Retinal pigment epithelial cell (primary cell): ENCODE measurements around the gene OXCT2.

Source experiments
- DNase-seq: peaks from one replicate; pipeline ENCODE4 v3.0.0-alpha.2; 2010; ENCODE audit warnings: low read depth
- H3K4me3 ChIP-seq: 2 replicates; pipeline ENCODE4 v1.5.1; 2011; ENCODE audit warnings: mild to moderate bottlenecking, low read length, control low read depth, moderate library complexity
- CTCF ChIP-seq: conservative IDR thresholded peaks from 2 replicates; pipeline ENCODE4 v1.5.1; 2011; ENCODE audit warnings: low read depth, low read length, control low read depth, inconsistent platforms

The OXCT2 gene

GRCh38 chr1:39761557-39762260 lies 9.4 kb downstream of the OXCT2 start:
- DNase-seq: no peak
- H3K4me3 ChIP-seq: no peak overlapping the region
- TF ChIP-seq CTCF: no peak

GRCh38 chr1:39761016-39761415 lies 10.1 kb downstream of the OXCT2 start:
- DNase-seq: no peak
- no peak overlapping the region for H3K4me3 ChIP-seq
- no peak for TF ChIP-seq CTCF

- DNase-seq: no peak
- TF ChIP-seq CTCF: no peak
- H3K4me3 ChIP-seq: no peak overlapping the region
Measured at GRCh38 chr1:39760074-39761008, 10.8 kb downstream of the OXCT2 start.

- no peak overlapping the region for H3K4me3 ChIP-seq
- DNase-seq: no peak
- no peak for TF ChIP-seq CTCF
Measured at GRCh38 chr1:39759436-39759726, 11.8 kb downstream of the OXCT2 start.

GRCh38 chr1:39758556-39759435 lies 12.4 kb downstream of the OXCT2 start:
- DNase-seq: no peak
- H3K4me3 ChIP-seq: no peak overlapping the region
- TF ChIP-seq CTCF: no peak

- TF ChIP-seq CTCF: no peak
- no peak for DNase-seq
- H3K4me3 ChIP-seq: no peak overlapping the region
Measured at GRCh38 chr1:39757501-39757900, 13.6 kb downstream of the OXCT2 start.
